A549 (cell line): ENCODE data around the gene INHBE.

ENCODE experiments used
- BCL3 ChIP-seq: fragments of >200 bp; sonication (Bioruptor Twin); formaldehyde crosslinking; IDR thresholded peaks from 3 replicates; pipeline ENCODE4 v1.6.1; 2016
- CEBPB ChIP-seq, 2 experiments: fragments of >200 bp in 1 of 2; sonication (Bioruptor Twin) in 1 of 2; formaldehyde crosslinking in 1 of 2; IDR thresholded peaks; 2 replicates each; pipeline ENCODE4 v1.6.1; 2012 to 2016
- CHD4 ChIP-seq: fragments of 200-600 bp; sonication (generic); IDR thresholded peaks from 2 replicates; pipeline ENCODE4 v1.6.1; 2016; ENCODE audit warnings: antibody characterized with exemption, mild to moderate bottlenecking, borderline replicate concordance
- EP300 ChIP-seq, 2 experiments: fragments of >200 bp; sonication (Bioruptor Twin); formaldehyde crosslinking; IDR thresholded peaks; 2 replicates in 1 of 2; 3 replicates in 1 of 2; pipeline ENCODE4 v1.6.1; 2016 to 2017
- FOXS1 ChIP-seq: fragments of 250-450 bp; sonication (Bioruptor Pico); IDR thresholded peaks from 2 replicates; pipeline ENCODE4 v1.5.0; 2020; ENCODE audit warnings: mild to moderate bottlenecking, moderate library complexity
- NFE2L2 ChIP-seq: fragments of 150-350 bp; conservative IDR thresholded peaks from 2 replicates; pipeline ENCODE4 v1.6.1; 2014; ENCODE audit warnings: low read length
- PBX3 ChIP-seq: IDR thresholded peaks from 2 replicates; pipeline ENCODE4 v1.6.1; 2012
- POLR2A ChIP-seq: IDR thresholded peaks from 2 replicates; pipeline ENCODE4 v1.6.1; 2012; ENCODE audit warnings: mild to moderate bottlenecking, low read length
- RAD21 ChIP-seq, 2 experiments: fragments of >200 bp in 1 of 2; sonication (Bioruptor Twin) in 1 of 2; formaldehyde crosslinking in 1 of 2; IDR thresholded peaks in 1 of 2; conservative IDR thresholded peaks in 1 of 2; 2 replicates in 1 of 2; 3 replicates in 1 of 2; pipeline ENCODE4 v1.6.1; 2012 to 2018; ENCODE audit warnings: inconsistent platforms in 1 of 2
- REST ChIP-seq: fragments of 200-600 bp; sonication (generic); IDR thresholded peaks from 2 replicates; pipeline ENCODE4 v1.6.1; 2016; ENCODE audit warnings: antibody characterized with exemption, mild to moderate bottlenecking, moderate library complexity
- RNF2 ChIP-seq: fragments of 200-600 bp; sonication (generic); IDR thresholded peaks from 2 replicates; pipeline ENCODE4 v1.6.1; 2016; ENCODE audit warnings: low read depth, mild to moderate bottlenecking, antibody characterized with exemption, moderate library complexity, borderline replicate concordance
- SMC3 ChIP-seq: fragments of >200 bp; sonication (Bioruptor Twin); formaldehyde crosslinking; IDR thresholded peaks from 3 replicates; pipeline ENCODE4 v1.6.1; 2018; ENCODE audit warnings: inconsistent platforms
- TP53 ChIP-seq: fragments of 250-450 bp; sonication (Bioruptor Pico); IDR thresholded peaks from 2 replicates; pipeline ENCODE4 v1.5.0; 2021; ENCODE audit warnings: mild to moderate bottlenecking, moderate library complexity
- TF ChIP-seq, protein P1 (sequence below): fragments of >200 bp; sonication (Bioruptor Twin); formaldehyde crosslinking; IDR thresholded peaks from 3 replicates; pipeline ENCODE4 v1.5.1; 2016

DNA sequence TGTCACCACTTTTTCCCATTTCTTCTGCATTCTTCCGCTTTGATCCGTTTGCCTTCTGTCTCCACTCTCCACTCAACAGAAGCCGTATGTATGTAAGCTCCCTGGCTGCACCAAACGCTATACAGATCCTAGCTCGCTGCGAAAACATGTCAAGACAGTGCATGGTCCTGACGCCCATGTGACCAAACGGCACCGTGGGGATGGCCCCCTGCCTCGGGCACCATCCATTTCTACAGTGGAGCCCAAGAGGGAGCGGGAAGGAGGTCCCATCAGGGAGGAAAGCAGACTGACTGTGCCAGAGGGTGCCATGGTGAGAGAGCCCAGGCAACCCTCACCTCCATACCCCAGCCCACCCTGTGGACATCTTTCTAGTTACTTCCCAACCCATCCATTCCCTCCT, 12.8 kb downstream of the INHBE start:
- TF ChIP-seq, protein P1, sequence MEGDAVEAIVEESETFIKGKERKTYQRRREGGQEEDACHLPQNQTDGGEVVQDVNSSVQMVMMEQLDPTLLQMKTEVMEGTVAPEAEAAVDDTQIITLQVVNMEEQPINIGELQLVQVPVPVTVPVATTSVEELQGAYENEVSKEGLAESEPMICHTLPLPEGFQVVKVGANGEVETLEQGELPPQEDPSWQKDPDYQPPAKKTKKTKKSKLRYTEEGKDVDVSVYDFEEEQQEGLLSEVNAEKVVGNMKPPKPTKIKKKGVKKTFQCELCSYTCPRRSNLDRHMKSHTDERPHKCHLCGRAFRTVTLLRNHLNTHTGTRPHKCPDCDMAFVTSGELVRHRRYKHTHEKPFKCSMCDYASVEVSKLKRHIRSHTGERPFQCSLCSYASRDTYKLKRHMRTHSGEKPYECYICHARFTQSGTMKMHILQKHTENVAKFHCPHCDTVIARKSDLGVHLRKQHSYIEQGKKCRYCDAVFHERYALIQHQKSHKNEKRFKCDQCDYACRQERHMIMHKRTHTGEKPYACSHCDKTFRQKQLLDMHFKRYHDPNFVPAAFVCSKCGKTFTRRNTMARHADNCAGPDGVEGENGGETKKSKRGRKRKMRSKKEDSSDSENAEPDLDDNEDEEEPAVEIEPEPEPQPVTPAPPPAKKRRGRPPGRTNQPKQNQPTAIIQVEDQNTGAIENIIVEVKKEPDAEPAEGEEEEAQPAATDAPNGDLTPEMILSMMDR = no peak
- TF ChIP-seq CEBPB (IDR thresholded peaks at IDR 0.05) = no peak
- TF ChIP-seq FOXS1 = no peak
- TF ChIP-seq NFE2L2 = no peak
- TF ChIP-seq POLR2A = no peak
- TF ChIP-seq RNF2 = no peak
- no peak for TF ChIP-seq RAD21 (conservative IDR thresholded peaks at IDR 0.05 in 1 of 2, IDR thresholded peaks at IDR 0.05 in 1 of 2)
- no peak for TF ChIP-seq EP300 (IDR thresholded peaks at IDR 0.05)
- TF ChIP-seq REST = no peak
- TF ChIP-seq SMC3 = no peak
- no peak for TF ChIP-seq CHD4
- no peak for TF ChIP-seq PBX3
- no peak for TF ChIP-seq BCL3
- TF ChIP-seq TP53 = no peak
